Amniotic stem cell (primary cell): Measurements from ENCODE around the gene CHRNE.
"Not testable (repeated sequence)": the region's sequence is repeated elsewhere in the genome, so short reads cannot be mapped to it uniquely, and the experiment has no call there.

Experiments
- DNase-seq: peaks from one replicate; lab custom pipeline; 2025; lab: John Stamatoyannopoulos, UW

Gene CHRNE

DNA sequence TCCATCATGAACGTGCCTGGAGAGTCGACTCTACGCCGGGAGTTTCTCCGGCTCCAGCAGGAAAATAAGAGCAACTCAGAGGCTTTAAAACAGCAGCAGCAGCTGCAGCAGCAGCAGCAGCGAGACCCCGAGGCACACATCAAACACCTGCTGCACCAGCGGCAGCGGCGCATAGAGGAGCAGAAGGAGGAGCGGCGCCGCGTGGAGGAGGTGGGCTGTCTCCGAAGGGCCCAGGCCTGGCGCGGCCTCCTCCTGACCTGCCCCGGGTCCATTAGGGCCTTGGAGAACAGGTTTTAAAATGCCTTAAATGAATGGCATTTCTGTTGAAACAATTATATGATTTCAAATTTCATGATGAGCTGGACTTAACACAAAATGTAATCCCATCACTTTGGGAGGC lies 15.3 kb downstream of the CHRNE start:
- no peak for DNase-seq

- no peak for DNase-seq
Observed at GRCh38 chr17:4886830-4887229, 16.1 kb downstream of the CHRNE start.

GRCh38 chr17:4884489-4884888 lies 18.4 kb downstream of the CHRNE start:
- no peak for DNase-seq

DNA sequence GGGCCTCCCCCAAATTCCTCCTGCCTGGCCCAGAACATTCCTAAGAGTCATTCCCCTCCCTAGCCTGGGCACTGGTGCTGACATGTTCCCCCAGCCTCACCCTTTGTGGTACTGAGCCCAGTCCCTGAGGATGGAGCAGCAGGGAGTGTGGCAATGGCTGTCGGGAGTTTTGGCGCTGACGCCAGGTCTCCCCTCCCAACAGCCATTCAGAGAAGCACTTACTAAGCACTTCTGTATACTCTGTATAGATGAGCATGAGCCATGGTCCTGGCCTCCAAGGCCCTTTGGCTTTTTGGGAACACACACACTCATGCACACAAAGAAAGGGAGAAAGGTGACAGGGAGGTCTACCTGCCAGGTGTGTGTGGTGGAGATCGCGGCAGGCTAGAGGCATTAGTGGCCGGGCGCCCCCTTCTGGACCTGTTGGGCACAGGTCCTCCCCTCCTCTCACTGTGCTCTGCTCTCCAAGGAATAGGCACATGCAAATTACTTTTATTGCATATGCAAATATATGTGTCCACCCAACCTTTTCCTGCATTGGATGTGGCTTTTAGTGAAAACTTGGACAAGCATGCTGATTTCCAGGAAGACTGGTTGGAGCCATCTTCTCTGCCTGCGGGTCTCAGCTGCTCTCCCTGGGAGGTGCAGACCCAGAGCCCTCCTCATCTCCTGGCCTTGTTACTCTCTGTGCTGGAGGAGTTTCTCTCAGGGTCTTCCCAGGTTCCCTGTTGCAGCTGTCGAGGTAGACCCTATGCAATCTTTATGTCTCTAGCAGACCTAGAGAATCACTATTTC lies 20.9 kb downstream of the CHRNE start:
- DNase-seq = no peak

DNA sequence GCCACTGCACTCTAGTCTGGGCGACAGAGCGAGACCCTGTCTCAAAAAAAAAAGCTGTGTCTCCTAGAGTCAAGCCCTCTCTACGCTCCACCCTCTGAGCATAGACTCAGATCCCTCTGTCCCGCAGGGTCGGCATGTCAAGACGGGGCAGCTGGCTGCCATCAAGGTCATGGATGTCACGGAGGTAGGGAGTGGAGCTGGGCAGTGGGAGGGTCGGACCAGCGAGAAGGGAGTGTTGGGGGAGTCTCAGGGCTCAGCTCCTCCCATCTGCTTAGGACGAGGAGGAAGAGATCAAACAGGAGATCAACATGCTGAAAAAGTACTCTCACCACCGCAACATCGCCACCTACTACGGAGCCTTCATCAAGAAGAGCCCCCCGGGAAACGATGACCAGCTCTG lies 22.0 kb downstream of the CHRNE start:
- no peak for DNase-seq

GRCh38 chr17:4879601-4880000 lies 23.3 kb downstream of the CHRNE start:
- no peak for DNase-seq

DNA sequence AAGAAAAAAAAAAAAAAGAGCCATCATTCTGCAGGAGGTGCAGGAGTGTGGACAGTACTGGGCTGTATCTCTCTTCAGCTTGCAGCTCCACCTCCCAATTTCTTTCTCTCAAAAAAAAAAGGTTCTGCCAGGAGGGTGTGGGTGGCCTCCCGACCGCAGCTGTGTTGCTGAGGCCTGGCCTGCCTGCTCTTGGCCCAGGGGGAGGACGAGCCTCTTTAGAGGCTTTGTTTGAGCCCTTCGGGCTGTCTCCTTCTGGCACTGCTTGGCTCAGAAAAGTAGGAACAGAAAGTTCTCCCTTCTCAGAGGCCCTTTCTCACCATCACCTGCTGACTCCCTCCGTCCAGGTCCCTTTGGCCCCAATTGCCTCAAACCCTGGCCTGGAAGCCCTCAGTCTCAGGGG lies 25.8 kb downstream of the CHRNE start:
- no peak for DNase-seq

DNA sequence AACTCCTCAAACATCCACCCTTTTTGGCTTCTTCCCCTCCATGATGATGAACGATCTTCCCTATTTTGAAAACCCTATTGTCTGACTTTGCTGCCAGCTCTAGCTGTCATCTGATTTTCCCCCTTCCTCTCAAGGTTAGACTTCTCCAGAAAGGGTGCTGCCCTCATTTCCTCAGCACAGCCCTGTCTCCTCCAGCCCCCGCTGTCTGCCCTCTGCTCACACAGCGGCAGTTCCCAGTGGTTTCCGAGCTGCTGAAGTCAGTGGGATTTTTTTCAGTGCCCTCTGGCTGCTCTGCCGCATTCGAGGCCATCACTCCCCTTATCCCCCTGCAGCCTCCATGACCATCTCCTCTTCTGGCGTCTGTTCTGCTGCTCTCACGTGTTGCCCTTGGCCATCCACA lies 30.1 kb downstream of the CHRNE start:
- DNase-seq = no peak

- DNase-seq = no peak
Observed at GRCh38 chr17:4870855-4871254, 32.0 kb downstream of the CHRNE start.

- not testable (repeated sequence) for DNase-seq
Observed at GRCh38 chr17:4869058-4869998, 33.6 kb downstream of the CHRNE start.

DNA sequence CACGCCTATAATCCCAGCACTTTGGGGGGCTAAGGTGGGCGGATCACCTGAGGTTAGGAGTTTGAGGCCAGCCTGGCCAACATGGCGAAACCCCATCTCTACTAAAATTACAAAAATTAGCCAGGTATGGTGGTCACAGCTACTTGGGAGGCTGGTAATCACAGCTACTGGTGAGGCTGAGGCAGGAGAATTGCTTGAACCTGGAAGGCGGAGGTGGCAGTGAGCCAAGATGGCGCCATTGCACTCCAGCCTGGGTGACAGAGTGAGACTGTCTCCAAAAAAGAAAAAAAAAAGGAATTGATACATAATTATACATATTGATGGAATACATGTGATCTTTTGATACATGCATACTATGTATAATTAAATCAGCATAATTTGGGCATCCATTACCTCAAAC lies 35.4 kb downstream of the CHRNE start:
- DNase-seq = not testable (repeated sequence)

DNA sequence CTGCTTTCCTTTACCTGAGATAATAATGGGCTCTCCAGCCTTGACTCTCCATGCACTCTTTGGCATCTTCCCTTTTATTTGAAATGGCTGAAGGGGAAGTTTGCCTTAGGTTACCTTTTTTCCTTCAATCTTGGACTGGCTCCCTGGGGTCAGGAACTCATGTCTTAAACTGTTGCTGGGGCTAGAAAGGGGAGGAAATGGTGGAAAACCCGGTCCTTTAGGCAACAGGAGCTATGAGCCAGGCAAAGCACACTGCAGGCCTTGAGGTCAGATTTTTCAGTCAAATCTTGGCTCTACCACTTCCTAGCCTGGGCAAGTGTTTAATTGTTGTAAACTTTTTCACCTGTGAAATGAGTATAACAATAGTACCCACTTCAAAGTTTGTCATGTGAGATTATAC lies 39.6 kb downstream of the CHRNE start:
- no peak for DNase-seq

- no peak for DNase-seq
Observed at GRCh38 chr17:4862720-4863119, 40.2 kb downstream of the CHRNE start.

GRCh38 chr17:4861052-4861451 lies 41.8 kb downstream of the CHRNE start:
- no peak for DNase-seq

DNA sequence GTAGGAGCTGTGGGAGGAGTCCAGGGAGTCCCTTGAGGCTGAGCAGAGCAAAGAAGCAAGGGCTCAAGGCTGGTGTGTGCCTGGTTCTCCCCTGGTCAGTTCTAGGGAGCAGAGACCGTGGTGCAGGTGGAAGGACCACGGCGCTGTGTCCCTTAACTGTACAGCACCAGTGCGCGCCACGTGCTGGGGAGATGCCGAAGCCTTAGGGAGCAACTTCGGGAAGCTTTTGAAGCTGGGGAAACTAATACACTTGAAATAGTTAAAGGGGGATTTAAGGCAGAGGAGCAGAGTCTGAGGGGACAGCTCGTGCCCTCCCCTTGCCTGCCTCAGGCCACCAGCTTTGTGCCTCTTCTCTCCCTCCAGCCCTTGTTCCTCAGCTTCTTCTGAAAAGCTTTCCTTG lies 42.2 kb downstream of the CHRNE start:
- no peak for DNase-seq

DNA sequence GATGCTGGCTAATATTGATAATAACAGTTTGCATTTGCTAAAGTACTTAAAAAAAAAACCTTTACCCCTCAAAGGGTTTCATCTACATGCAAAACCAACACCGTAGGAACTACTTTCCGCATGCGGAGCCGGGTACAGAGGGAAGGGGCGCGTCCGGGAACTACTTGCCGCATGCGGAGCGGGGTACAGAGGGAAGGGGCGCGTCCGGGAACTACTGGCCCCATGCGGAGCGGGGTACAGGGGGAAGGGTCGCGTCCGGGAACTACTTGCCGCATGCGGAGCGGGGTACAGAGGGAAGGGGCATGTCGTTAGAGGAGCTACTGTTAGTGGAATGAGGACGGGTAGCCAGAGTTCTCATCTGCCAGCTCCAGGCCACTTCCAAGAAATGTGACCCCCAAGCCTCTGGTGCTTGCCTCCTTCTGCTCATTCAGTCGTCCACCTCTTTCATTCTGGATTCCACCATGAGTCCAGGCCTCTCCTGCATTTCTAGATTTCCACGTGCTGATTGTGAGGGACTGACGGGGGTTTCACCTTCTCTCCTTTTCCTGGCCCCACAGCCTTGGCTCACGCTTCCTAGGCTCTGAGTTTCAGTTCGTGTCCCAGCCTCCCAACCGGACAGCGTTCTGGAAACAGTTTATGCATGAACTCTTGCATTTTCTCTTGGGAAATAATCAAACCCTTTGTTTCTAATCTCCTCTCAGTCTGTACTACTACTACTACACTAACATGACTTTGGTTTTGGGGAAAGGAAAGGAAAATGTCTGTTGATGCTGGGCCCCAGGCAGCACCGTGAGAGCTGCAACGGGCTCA lies 42.9 kb downstream of the CHRNE start:
- DNase-seq = no peak

DNA sequence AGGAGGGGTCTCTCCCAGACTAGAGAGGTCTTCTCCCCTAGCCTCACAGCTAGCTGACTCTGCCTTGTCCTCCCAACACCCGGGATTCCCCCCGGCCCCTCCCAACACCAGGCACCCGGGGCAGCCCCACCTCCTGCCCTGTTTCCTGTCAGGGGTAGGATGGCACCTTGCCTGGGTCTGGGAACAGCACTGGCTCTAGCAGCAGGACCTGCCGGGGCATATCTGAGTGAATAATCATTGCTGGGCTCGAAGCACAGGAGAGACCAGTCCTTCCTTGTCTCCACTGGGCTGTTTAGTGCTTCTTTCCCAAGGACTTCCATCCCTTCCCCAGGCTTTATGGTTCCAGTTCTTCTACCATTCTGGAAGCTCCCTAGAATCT lies 44.0 kb downstream of the CHRNE start:
- DNase-seq = no peak

DNA sequence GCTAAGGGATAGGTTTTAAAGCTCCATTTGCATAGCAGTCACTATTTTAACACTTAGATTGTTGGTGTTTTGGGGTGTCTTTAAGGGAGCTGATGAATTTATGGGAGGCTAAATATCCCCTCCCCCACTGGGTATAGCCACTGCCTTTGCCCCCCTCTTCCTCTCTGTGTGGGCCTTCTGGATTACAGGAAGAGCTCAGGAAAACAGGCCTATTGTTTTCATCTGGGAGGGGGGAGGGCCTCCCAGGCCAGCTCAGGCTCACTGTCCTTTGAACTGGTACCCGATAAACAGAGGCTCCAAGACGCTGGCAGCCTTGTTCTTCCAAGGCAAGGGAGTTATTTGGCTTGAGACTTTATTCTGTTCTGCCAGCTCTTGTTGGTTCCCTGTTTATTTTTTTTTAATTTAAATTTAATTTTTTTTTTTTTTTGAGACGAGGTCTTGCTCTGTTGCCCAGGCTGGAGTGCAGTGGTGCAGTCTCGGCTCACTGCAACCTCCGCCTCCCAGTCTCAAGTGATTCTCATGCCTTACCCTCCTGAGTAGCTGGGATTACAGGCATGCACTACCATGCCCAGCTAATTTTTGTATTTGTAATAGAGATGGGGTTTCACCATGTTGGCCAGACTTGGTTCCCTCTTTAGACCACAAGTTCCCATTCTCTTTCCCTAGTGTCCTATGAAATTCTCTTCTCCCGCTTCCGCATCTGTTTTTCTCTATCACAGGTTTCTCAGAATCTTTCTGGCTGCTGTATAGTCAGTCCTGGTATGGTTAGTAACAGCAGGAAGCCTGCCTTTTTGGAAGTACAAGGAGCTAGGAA lies 44.6 kb downstream of the CHRNE start:
- DNase-seq = no peak

DNA sequence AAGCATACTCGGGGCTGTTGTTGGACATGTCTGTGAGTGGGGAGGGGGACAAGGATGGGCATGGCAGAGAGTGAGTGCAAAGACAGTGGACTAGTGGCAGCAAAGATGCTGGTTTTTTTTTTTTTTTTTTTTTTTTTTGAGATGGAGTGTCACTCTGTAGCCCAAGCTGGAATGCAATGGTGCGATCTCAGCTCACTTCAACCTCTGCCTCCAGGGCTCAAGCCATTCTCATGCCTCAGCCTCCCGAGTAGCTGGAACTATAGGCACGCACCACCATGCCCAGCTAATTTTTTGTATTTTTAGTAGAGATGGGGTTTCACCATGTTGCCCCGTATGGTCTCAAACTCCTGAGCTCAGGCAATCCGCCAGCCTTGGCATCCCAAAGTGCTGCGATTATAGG lies 45.6 kb downstream of the CHRNE start:
- not testable (repeated sequence) for DNase-seq

DNA sequence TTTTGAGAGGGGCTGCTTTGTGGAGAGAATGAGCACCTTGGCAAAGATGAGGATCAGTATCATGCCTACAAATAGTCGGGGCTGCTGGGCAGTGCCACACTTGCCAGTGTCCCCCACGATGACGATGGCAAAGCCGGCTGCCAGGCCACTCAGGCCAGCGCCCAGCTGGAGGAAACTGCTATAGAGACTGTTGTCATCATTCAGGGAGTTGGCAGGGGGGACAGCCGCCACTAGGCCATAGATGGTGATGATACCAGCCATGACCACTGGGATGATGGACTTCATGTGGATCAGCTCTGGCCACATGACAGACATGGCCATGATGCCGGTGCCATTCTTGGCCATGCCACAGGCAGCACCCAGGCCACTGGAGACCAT lies 46.0 kb downstream of the CHRNE start:
- DNase-seq = no peak

- no peak for DNase-seq
Observed at GRCh38 chr17:4856271-4856936, 46.5 kb downstream of the CHRNE start.
